Stimulated activated CD4-positive, alpha-beta T cell treated with anti-CD3 and anti-CD28 coated beads, TNF-alpha, amount 100 ng/mL, for 4 hours (primary cell): ENCODE data around the gene ZNF628.

ENCODE experiments used
- DNase-seq, 3 experiments: peaks; one replicate each; pipeline ENCODE4 v3.0.0-alpha.2; 2020; ENCODE audit warnings: low read depth in 3 of 3

Gene ZNF628

GRCh38 chr19:55451163-55451964, 25.1 kb upstream of the ZNF628 start:
- DNase-seq = no peak

- no peak for DNase-seq
These were observed 24.3 kb upstream of the ZNF628 start for GRCh38 chr19:55451965-55452748.

DNA sequence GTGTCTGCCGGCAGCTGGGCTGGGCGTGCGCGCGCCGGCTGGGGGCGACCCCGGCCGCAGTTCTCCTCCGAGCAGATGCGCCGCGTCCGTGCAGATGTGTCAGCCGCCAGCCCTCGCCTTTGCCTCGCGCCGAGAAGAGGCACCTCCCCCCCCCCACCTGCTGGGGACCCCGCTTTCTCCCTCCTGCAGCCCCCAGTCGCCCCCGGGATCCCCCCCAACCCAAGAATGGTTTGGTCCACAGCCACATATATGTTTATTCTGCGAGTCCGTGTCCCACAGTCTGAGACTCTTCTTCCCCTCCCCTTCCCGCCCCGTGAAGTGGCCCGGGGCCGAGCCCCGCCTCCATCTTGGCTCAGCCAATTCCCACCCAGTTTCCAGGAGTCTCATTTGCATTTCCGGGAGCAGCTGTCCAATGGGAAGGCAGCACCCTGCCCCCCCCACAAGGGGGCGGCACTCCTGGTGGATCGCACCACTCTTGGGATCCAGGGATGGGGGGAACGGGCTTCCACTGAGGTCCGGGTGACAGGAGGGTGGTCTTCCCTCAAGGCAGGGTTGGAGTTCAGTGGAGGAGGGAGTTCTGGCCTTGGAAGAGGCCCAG, 23.6 kb upstream of the ZNF628 start:
- DNase-seq = no peak

GRCh38 chr19:55453511-55454260, 22.7 kb upstream of the ZNF628 start:
- DNase-seq = no peak

GRCh38 chr19:55454787-55455243, 21.6 kb upstream of the ZNF628 start:
- DNase-seq = peak in 1 of 3 experiments; percentile 20

- no peak for DNase-seq
These were observed 20.7 kb upstream of the ZNF628 start for GRCh38 chr19:55455576-55456235.

DNA sequence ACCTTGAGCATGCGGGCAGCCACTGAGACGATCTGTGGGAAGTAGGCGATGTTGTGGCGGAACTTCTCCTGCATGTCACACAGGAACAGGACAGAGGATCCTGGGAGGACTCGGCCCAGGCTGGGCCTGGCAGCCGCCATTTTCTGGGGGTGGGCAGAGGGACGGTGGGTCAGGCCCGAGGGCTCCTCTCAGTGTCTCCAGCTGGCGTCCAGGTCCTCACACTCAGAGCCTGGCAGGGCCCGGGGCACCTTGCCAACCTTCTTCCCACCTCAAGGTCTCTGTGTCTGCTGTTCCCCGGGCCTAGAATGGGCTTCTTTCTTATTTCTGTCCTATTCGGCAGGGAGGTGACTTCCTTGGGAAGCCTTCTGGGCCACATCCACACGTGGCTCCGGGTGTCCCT, 20.1 kb upstream of the ZNF628 start:
- no peak for DNase-seq

DNA sequence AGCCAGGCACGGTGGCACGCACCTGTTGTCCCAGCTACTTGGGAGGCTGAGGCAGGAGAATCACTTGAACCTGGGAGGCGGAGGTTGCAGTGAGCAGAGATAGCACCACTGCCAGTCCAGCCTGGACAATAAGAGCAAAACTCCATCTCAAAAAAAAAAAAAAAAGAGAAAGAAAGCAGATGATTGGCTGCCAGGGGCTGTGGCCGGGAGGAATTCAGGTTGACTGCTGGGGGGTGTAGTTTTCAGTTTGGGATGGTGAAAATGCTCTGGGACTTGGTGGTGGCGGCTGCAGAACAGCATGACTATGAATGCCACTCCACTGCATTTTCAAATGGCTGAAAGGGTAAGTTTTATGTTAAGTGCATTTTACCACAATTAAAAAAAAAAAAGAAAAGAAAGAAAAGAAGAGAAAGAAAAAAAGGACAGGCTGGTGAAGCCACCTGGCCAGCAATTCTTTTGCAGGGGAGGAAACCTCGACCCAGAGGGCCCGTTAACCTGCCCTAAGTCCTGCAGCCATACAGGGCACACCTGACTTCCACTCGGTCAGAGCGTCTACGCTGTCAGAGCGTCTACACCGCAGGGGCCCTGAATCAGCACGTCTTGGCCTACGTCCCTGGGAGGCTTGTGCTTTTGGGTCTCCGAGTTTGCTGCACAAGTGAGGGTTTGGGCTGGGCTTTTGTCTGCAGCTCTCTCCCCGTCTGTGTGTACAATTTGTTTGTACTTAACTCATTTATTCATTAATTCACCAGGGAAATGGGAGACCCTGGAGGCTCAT, 18.5 kb upstream of the ZNF628 start:
- no peak for DNase-seq

- no peak for DNase-seq
These were observed 16.9 kb upstream of the ZNF628 start for GRCh38 chr19:55459551-55459949.

GRCh38 chr19:55459950-55460657, 16.3 kb upstream of the ZNF628 start:
- no peak for DNase-seq

DNA sequence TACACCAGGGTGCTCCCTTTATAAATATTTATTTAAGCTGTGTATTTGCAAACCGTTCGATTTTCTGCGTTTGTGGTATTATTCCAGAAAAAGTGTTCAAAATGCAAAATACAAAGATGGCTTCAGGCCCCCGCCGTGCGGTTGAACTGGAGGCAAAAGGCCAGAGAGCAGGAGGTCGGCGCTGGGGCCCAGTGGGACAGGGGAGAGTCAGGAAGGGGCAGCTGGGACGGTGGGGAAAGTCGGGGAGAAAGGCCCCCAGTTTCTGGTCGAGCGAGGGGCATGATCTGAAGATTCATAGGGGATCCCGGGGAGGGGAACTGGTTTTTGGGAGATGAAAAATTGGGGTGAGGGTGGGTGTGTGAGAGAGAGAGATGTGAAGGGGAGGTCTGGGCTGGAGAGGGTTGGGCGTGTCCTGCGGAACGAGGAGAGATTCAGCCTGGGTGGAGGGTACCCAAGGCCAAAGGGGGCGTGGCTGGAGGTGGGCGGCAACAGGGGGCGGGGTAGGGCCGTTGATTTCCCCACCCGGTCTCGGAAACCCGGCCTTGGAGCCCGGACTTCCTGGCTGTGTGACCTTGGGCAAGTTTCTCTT, 15.7 kb upstream of the ZNF628 start:
- DNase-seq = no peak

- DNase-seq = peak; percentile 100
These were observed 15.0 kb upstream of the ZNF628 start, which contains the start of gene ISOC2 for GRCh38 chr19:55461259-55461973. Gene ISOC2, minus strand, starts transcription at chr19:55461642. Its CDS starts 5,156 bp downstream, at chr19:55456486.

DNA sequence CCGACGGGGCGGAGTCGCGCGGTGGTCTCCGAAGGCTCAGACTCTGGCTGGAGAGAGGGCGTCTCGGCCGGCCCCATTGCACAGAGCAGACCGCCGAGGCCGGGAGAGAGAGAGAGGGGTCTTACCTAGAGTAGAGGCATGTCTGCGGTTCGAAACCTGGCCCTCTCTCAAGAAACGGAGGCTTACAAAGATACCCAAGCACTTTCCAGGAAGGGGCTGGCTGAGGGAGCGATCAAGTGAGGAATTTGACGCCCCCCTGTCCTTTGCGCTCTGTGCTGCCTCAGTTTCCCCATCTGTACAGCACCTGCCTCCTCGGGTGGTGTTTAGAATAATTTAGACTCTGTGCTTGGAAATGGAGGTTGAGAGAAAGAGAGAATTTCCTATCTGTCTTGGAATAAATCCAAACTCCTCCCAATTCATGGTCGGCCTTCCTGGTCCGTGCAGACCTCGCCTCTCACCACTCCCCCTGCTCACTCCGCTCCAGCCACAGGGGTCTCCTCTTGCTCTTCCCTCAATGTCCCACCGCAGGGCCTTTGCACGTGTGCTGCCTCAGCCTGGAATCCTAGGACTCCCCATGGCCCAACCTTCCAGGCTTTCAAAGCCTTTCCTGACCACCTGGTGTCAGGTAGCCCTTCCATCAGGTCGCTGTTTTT, 14.3 kb upstream of the ZNF628 start:
- DNase-seq = no peak

GRCh38 chr19:55462722-55463121, 13.7 kb upstream of the ZNF628 start:
- no peak for DNase-seq

DNA sequence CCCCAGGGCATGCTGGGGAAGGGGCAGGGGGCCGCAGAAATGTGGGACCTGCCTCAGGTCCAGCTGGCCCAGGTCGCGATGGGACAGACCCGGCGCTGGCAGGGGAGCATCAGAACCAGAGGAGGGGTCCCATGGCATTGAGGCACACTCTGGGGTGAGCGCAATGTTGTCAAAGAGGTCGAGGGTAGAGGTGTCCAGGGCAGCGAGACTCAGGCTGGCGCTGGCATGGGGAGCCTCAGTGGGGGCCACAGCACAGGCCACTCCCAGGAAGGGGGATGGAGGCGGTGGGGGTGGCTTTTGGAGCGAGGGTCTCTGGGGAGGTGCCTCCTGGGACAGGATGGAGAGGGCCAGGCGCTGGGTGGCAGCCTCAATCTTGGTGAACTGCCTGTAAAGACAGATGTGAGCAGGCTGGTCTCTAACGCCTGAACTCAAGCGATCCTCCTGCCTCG, 12.8 kb upstream of the ZNF628 start:
- no peak for DNase-seq

GRCh38 chr19:55464039-55464661, 12.3 kb upstream of the ZNF628 start:
- no peak for DNase-seq

GRCh38 chr19:55464662-55465054, 11.8 kb upstream of the ZNF628 start, which contains the start of gene C19orf85:
Gene C19orf85, minus strand, starts transcription at chr19:55464751. Its CDS starts 197 bp downstream, at chr19:55464554.
- no peak for DNase-seq
